ENCODE results near the gene BICDL1.

- TF ChIP-seq EZH2phosphoT487 (IDR thresholded peaks at IDR 0.05; ENCODE audit: insufficient read depth, low read depth) (no peak), EZH2 (IDR thresholded peaks at IDR 0.05; ENCODE audit: insufficient read depth, poor library complexity, severe bottlenecking) (no peak)
These were observed 24.8 kb downstream of the BICDL1 start for GRCh38 chr12:120013659-120014380.

All from GM23248 (cell line).